GM12878 (cell line): Measurements from ENCODE around the gene HSD17B12. TPM values are rescaled to one million over a fixed set of nuclear protein-coding genes. Genes with fewer than 3 reads are reported as not detected.

Experiments
- ATAC-seq: fragments of 200-7000 bp; cut with Tn5 transposase; 3 replicates; pipeline ENCODE4 v1.9.1; 2020; ENCODE audit warnings: mild to moderate bottlenecking, moderate library complexity
- BruUV-seq: library from RNA; stranded (reverse); fragments of 400-500 nt; replicated peaks from 2 replicates; lab custom pipeline; 2021; lab: Mats Ljungman, UMichigan
- CTCF ChIA-PET: fragments of 300-600 bp; sonication (Branson Sonifier 250); formaldehyde crosslinking; extraction: SDS; loops from one replicate; lab custom pipeline; 2021; ENCODE audit warnings: inconsistent platforms; lab: Yijun Ruan, JAX
- POLR2A ChIA-PET: fragments of 350-600 bp; formaldehyde crosslinking; extraction: SDS; loops from one replicate; lab custom pipeline; 2021; ENCODE audit warnings: inconsistent platforms; lab: Charles Lee
- RAD21 ChIA-PET: fragments of 300-600 bp; sonication (Branson Sonifier 250); formaldehyde crosslinking; loops from one replicate; lab custom pipeline; 2023; ENCODE audit warnings: antibody characterized with exemption; ENCODE audit not compliant: unreplicated experiment; lab: Charles Lee
- SMC1A ChIA-PET: fragments of 300-600 bp; sonication (Branson Sonifier 250); formaldehyde crosslinking; loops from one replicate; lab custom pipeline; 2023; ENCODE audit not compliant: unreplicated experiment, uncharacterized antibody; lab: Charles Lee
- DNase-seq: peaks from one replicate; pipeline ENCODE4 v3.0.0-alpha.2; 2011; ENCODE audit warnings: low read depth, low spot score
- FAIRE-seq: peaks from 3 replicates; lab custom pipeline; 2011; peaks lifted over from hg19 to GRCh38; lab: Jason Lieb, UNC
- H2AFZ ChIP-seq: 2 replicates; pipeline ENCODE4 v1.6.0; 2011; ENCODE audit warnings: low read depth, low read length, control low read depth; ENCODE audit not compliant: control insufficient read depth
- H3K27ac ChIP-seq: 2 replicates; pipeline ENCODE4 v1.5.1; 2011; ENCODE audit warnings: control low read depth; ENCODE audit not compliant: control insufficient read depth, insufficient read depth
- H3K27me3 ChIP-seq, 2 experiments: replicated peaks in 1 of 2; 2 replicates each; pipeline versions ENCODE4 v1.6.0 to v1.6.1; 2011; ENCODE audit warnings: low read length in 1 of 2; ENCODE audit not compliant: control insufficient read depth in 2 of 2, insufficient read depth in 2 of 2
- H3K36me3 ChIP-seq, 2 experiments: 2 replicates each; pipeline ENCODE4 v1.5.1; 2011; ENCODE audit warnings: low read length in 1 of 2; ENCODE audit not compliant: control insufficient read depth in 2 of 2, insufficient read depth in 2 of 2
- H3K4me1 ChIP-seq: 2 replicates; pipeline ENCODE4 v1.6.1; 2011; ENCODE audit warnings: mild to moderate bottlenecking, low read length, moderate library complexity, mixed read lengths; ENCODE audit not compliant: control insufficient read depth, insufficient read depth
- H3K4me2 ChIP-seq: 2 replicates; pipeline ENCODE4 v1.6.0; 2011; ENCODE audit warnings: control low read depth; ENCODE audit not compliant: control insufficient read depth, insufficient read depth
- H3K4me3 ChIP-seq: fragments of 200-600 bp; sonication (generic); 2 replicates; pipeline ENCODE4 v1.5.1; 2016
- H3K79me2 ChIP-seq: 2 replicates; pipeline ENCODE4 v1.6.0; 2011; ENCODE audit warnings: low read length; ENCODE audit not compliant: control insufficient read depth, insufficient read depth
- H3K9ac ChIP-seq: 2 replicates; pipeline ENCODE4 v1.8.0; 2011; ENCODE audit warnings: low read length, control low read depth, mixed read lengths; ENCODE audit not compliant: control insufficient read depth, insufficient read depth
- H3K9me3 ChIP-seq: replicated peaks from 3 replicates; pipeline ENCODE4 v1.5.1; 2011; ENCODE audit warnings: mild to moderate bottlenecking, low read length; ENCODE audit not compliant: control insufficient read depth, insufficient read depth
- H4K20me1 ChIP-seq: 2 replicates; pipeline ENCODE4 v1.6.0; 2011; ENCODE audit not compliant: control insufficient read depth, insufficient read depth
- CBX3 ChIP-seq: fragments of 200-600 bp; sonication (generic); IDR thresholded peaks from 2 replicates; pipeline ENCODE4 v1.6.1; 2016; ENCODE audit warnings: low read depth, borderline replicate concordance
- DPF2 ChIP-seq: fragments of 450-650 bp; IDR thresholded peaks from 2 replicates; pipeline ENCODE4 v1.6.1; 2017; ENCODE audit warnings: mild to moderate bottlenecking
- LARP7 ChIP-seq: fragments of 450-650 bp; IDR thresholded peaks from 2 replicates; pipeline ENCODE4 v1.6.1; 2017; ENCODE audit warnings: mild to moderate bottlenecking
- NFXL1 ChIP-seq: fragments of 450-650 bp; IDR thresholded peaks from 2 replicates; pipeline ENCODE4 v1.6.1; 2017; ENCODE audit warnings: antibody characterized with exemption, mild to moderate bottlenecking, borderline replicate concordance
- POU2F2 ChIP-seq: IDR thresholded peaks from 3 replicates; pipeline ENCODE4 v1.6.1; 2011; ENCODE audit warnings: low read depth, mild to moderate bottlenecking, low read length, borderline replicate concordance
- RB1 ChIP-seq: fragments of 450-650 bp; formaldehyde crosslinking; IDR thresholded peaks from 2 replicates; pipeline ENCODE4 v1.6.1; 2017; ENCODE audit warnings: mild to moderate bottlenecking, borderline replicate concordance
- RFX5 ChIP-seq: IDR thresholded peaks from 2 replicates; pipeline ENCODE4 v1.6.1; 2011; ENCODE audit warnings: low read depth, low read length, improper control_type of control experiment
- SIN3A ChIP-seq: IDR thresholded peaks from 2 replicates; pipeline ENCODE4 v1.6.1; 2012; ENCODE audit warnings: low read depth, low read length, improper control_type of control experiment
- TCF7 ChIP-seq: IDR thresholded peaks from 2 replicates; pipeline ENCODE4 v1.6.1; 2014; ENCODE audit warnings: antibody characterized with exemption, borderline replicate concordance
- USF1 ChIP-seq: IDR thresholded peaks from 2 replicates; pipeline ENCODE4 v1.6.1; 2011; ENCODE audit warnings: borderline replicate concordance, low read depth, mild to moderate bottlenecking, moderate library complexity, mixed read lengths, low read length; ENCODE audit not compliant: insufficient read depth; ENCODE audit errors: extremely low read length
- WGBS: methylation state at CpG from one replicate; pipeline ENCODE4 v1.1.6; 2016; ENCODE audit warnings: low lambda C conversion rate; ENCODE audit not compliant: insufficient replicate concordance, insufficient coverage; ENCODE audit errors: missing lambda C conversion rate; 5-methylcytosine and 5-hydroxymethylcytosine counted together
- in situ Hi-C: fragments of 300-500 bp; cut with MboI; formaldehyde crosslinking; loops from 9 replicates; pipeline ENCODE4 v1.14.3; 2018; ENCODE audit warnings: mixed read lengths
- intact Hi-C: fragments of 100-400 bp; cut with micrococcal nuclease; formaldehyde crosslinking; loops from one replicate; pipeline ENCODE4 v1.14.2; 2022; ENCODE audit not compliant: unreplicated experiment
- polyA plus RNA-seq, 11 experiments: library from polyadenylated mRNA; depleted of rRNA in 4 of 11; unstranded in 6 of 11; stranded (reverse) in 5 of 11; fragments of >200 nt; fragmentation: Nextera tagmentation in 4 of 11; fragmentation: Illumina TruSeq in 1 of 11; extraction: Ambion mirVana in 4 of 11; extraction: Trizol in 1 of 11; gene quantifications; 1 replicate in 1 of 11; 2 replicates in 10 of 11; pipeline versions ENCODE4 v1.2.1 to v1.2.3, GENCODE V29; 2011 to 2016; ENCODE audit warnings: inconsistent platforms in 2 of 11, missing spikeins in 2 of 11, low read depth in 1 of 11
- total RNA-seq, 4 experiments: library from RNA; depleted of rRNA in 3 of 4; stranded (reverse); fragments of >200 nt in 3 of 4; fragmentation: Illumina TruSeq in 1 of 4; extraction: Trizol in 1 of 4; gene quantifications; 2 replicates each; pipeline versions ENCODE4 v1.2.1 to v1.2.3, GENCODE V29; 2013 to 2021
- TF ChIP-seq, protein P1 (sequence below): IDR thresholded peaks from 2 replicates; pipeline ENCODE4 v1.6.1; 2011; ENCODE audit warnings: low read depth, mild to moderate bottlenecking, low read length, moderate library complexity, borderline replicate concordance; ENCODE audit errors: extremely low read depth
- TF ChIP-seq, protein P2 (sequence below): IDR thresholded peaks from 2 replicates; pipeline ENCODE4 v1.6.1; 2011; ENCODE audit warnings: borderline replicate concordance, low read depth, mild to moderate bottlenecking, moderate library complexity, low read length; ENCODE audit not compliant: insufficient read depth, poor library complexity, severe bottlenecking
- TF ChIP-seq, protein P3 (sequence below): fragments of 450-650 bp; IDR thresholded peaks from 2 replicates; pipeline ENCODE4 v1.6.1; 2016; ENCODE audit warnings: mild to moderate bottlenecking, moderate library complexity, borderline replicate concordance

Gene HSD17B12
- total and polyA plus RNA-seq, 10 of the 15 experiments (the other 5 are each of a cell fraction or from before 2014, with no cell fraction given): 23.6 to 88.0 (median 64.7) TPM

- TF ChIP-seq CBX3: no peak
- no peak for TF ChIP-seq LARP7
- no peak for TF ChIP-seq POU2F2
- TF ChIP-seq NFXL1: no peak
- TF ChIP-seq DPF2: no peak
These were observed 48.4 kb upstream of the HSD17B12 start (continued) for GRCh38 chr11:43632181-43632580.

GRCh38 chr11:43638717-43639116, 41.8 kb upstream of the HSD17B12 start:
- in situ Hi-C loops: no loop called here
- SMC1A ChIA-PET: no interaction called here
- RAD21 ChIA-PET: no interaction called here
- intact Hi-C loops: no loop called here
- Histone ChIP-seq H3K27me3 (0 out of 4 replicates have a peak, but pooled peaks cover 0 to 2% of the 10 kb centered on the region in 2 experiments), H3K9me3 (no peaks in the 10 kb centered on the region; the same call in 2 of the 3 replicates), H3K4me3 (no peak overlapping the region), H3K9ac (no peak overlapping the region), H3K4me1 (no peaks in the 10 kb centered on the region), H3K36me3 (no peaks in the 10 kb centered on the region), H2AFZ (no peak overlapping the region), H3K27ac (no peak overlapping the region), H3K4me2 (no peak overlapping the region), H3K79me2 (no peaks in the 10 kb centered on the region), H4K20me1 (no peaks in the 10 kb centered on the region)
- CTCF ChIA-PET: no interaction called here
- POLR2A ChIA-PET: no interaction called here
- 0% methylated on average over 3 of the region's 3 CpGs for WGBS
- no TSS peak for BruUV-seq
- FAIRE-seq (no peak), ATAC-seq (no peak), DNase-seq (no peak)
- TF ChIP-seq RB1 (no peak), SIN3A (no peak), USF1 (no peak), TCF7 (no peak), RFX5 (no peak)
- TF ChIP-seq, protein P1, sequence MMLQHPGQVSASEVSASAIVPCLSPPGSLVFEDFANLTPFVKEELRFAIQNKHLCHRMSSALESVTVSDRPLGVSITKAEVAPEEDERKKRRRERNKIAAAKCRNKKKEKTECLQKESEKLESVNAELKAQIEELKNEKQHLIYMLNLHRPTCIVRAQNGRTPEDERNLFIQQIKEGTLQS: no peak
- TF ChIP-seq, protein P2, sequence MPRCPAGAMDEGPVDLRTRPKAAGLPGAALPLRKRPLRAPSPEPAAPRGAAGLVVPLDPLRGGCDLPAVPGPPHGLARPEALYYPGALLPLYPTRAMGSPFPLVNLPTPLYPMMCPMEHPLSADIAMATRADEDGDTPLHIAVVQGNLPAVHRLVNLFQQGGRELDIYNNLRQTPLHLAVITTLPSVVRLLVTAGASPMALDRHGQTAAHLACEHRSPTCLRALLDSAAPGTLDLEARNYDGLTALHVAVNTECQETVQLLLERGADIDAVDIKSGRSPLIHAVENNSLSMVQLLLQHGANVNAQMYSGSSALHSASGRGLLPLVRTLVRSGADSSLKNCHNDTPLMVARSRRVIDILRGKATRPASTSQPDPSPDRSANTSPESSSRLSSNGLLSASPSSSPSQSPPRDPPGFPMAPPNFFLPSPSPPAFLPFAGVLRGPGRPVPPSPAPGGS: no peak
- TF ChIP-seq, protein P3, sequence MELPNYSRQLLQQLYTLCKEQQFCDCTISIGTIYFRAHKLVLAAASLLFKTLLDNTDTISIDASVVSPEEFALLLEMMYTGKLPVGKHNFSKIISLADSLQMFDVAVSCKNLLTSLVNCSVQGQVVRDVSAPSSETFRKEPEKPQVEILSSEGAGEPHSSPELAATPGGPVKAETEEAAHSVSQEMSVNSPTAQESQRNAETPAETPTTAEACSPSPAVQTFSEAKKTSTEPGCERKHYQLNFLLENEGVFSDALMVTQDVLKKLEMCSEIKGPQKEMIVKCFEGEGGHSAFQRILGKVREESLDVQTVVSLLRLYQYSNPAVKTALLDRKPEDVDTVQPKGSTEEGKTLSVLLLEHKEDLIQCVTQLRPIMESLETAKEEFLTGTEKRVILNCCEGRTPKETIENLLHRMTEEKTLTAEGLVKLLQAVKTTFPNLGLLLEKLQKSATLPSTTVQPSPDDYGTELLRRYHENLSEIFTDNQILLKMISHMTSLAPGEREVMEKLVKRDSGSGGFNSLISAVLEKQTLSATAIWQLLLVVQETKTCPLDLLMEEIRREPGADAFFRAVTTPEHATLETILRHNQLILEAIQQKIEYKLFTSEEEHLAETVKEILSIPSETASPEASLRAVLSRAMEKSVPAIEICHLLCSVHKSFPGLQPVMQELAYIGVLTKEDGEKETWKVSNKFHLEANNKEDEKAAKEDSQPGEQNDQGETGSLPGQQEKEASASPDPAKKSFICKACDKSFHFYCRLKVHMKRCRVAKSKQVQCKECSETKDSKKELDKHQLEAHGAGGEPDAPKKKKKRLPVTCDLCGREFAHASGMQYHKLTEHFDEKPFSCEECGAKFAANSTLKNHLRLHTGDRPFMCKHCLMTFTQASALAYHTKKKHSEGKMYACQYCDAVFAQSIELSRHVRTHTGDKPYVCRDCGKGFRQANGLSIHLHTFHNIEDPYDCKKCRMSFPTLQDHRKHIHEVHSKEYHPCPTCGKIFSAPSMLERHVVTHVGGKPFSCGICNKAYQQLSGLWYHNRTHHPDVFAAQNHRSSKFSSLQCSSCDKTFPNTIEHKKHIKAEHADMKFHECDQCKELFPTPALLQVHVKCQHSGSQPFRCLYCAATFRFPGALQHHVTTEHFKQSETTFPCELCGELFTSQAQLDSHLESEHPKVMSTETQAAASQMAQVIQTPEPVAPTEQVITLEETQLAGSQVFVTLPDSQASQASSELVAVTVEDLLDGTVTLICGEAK: no peak
